HFF-Myc (cell line): ENCODE measurements around the gene NCOA5.

Source experiments
- DNase-seq: peaks from one replicate; pipeline ENCODE4 v3.0.0-alpha.2; 2011; ENCODE audit warnings: low read depth; ENCODE audit errors: extremely low read depth
- H3K4me3 ChIP-seq: replicated peaks from 2 replicates; pipeline ENCODE4 v1.5.1; 2011; ENCODE audit warnings: low read depth, mild to moderate bottlenecking, control low read depth, low read length
- TF ChIP-seq, protein P1 (sequence below): IDR thresholded peaks from 2 replicates; pipeline ENCODE4 v1.5.1; 2012; ENCODE audit warnings: mild to moderate bottlenecking, low read depth, low read length, control low read depth; ENCODE audit errors: missing control alignments

NCOA5 gene

GRCh38 chr20:46073024-46073423, 16.7 kb downstream of the NCOA5 start:
- TF ChIP-seq, protein P1, sequence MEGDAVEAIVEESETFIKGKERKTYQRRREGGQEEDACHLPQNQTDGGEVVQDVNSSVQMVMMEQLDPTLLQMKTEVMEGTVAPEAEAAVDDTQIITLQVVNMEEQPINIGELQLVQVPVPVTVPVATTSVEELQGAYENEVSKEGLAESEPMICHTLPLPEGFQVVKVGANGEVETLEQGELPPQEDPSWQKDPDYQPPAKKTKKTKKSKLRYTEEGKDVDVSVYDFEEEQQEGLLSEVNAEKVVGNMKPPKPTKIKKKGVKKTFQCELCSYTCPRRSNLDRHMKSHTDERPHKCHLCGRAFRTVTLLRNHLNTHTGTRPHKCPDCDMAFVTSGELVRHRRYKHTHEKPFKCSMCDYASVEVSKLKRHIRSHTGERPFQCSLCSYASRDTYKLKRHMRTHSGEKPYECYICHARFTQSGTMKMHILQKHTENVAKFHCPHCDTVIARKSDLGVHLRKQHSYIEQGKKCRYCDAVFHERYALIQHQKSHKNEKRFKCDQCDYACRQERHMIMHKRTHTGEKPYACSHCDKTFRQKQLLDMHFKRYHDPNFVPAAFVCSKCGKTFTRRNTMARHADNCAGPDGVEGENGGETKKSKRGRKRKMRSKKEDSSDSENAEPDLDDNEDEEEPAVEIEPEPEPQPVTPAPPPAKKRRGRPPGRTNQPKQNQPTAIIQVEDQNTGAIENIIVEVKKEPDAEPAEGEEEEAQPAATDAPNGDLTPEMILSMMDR = no peak
- no peak for DNase-seq
- H3K4me3 ChIP-seq = no peak overlapping the region

- DNase-seq = no peak
- TF ChIP-seq, protein P1 = no peak
Measured at GRCh38 chr20:46071573-46071972, 18.2 kb downstream of the NCOA5 start.

GRCh38 chr20:46070215-46070900, 19.4 kb downstream of the NCOA5 start:
- no peak for DNase-seq
- TF ChIP-seq, protein P1 = no peak
- no peak overlapping the region for H3K4me3 ChIP-seq

More at GRCh38 chr20:46071573-46071972, 18.2 kb downstream of the NCOA5 start:
- H3K4me3 ChIP-seq = no peak overlapping the region

DNA sequence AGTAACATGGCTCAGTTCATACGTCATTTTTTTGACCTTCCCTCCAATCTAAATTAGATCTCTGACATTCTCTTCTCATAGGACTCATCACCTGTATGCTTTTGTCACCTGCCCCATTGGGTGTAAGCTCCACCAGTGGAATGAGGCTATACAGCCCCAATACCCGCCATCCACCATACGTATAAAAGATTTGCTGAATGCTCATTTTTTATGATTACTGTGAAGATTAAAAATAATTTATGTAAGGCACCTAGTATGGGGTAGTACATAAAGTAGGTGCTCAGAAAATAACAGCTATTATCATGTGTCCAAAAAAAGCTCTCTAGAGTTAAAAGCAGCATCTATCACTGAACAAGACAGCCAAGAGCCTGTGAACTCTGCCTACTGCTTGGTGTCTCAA, 24.1 kb downstream of the NCOA5 start:
- no peak for DNase-seq
- no peak overlapping the region for H3K4me3 ChIP-seq
- TF ChIP-seq, protein P1 = no peak

DNA sequence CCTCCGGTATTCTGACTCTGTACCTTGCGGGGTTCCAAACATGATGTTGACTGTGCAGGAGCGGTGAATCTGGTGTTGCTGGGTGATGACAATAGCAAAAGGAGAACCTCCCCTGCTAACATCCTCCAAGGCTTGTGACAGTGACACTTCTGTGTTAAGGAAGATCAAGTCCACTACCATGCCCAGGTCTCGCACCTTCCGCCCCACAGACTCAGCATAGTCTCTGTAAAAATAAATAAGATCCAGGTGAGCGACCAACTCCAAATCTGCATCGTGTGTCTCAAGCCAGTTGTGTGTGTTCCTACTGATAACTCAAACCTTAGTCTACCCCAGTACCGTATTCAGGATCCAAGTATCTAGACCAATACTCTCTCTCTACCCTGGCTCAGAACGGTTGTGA, 24.8 kb downstream of the NCOA5 start:
- DNase-seq = no peak
- H3K4me3 ChIP-seq = no peak overlapping the region
- TF ChIP-seq, protein P1 = no peak

GRCh38 chr20:46063652-46064054, 26.1 kb downstream of the NCOA5 start:
- DNase-seq = no peak
- no peak overlapping the region for H3K4me3 ChIP-seq
- TF ChIP-seq, protein P1 = no peak

- TF ChIP-seq, protein P1 = no peak
- H3K4me3 ChIP-seq = no peak overlapping the region
- no peak for DNase-seq
Measured at GRCh38 chr20:46063151-46063550, 26.6 kb downstream of the NCOA5 start.
